Measurements from ENCODE around the gene MRPL17.

The MRPL17 gene

GRCh38 chr11:6632116-6633073, 50.7 kb downstream of the MRPL17 start:
- DNase-seq, result no peak

GRCh38 chr11:6631361-6631890, 51.7 kb downstream of the MRPL17 start:
- DNase-seq, result no peak

- no peak for DNase-seq
Observed at GRCh38 chr11:6630632-6631291, 52.4 kb downstream of the MRPL17 start.

Data from fibroblast of skin of back (primary cell).